ENCODE measurements around the gene SELENOW. TPM values are rescaled to one million over a fixed set of nuclear protein-coding genes. Genes with fewer than 3 reads are reported as not detected.
"Not testable (repeated sequence)": the region's sequence is repeated elsewhere in the genome, so short reads cannot be mapped to it uniquely, and the experiment has no call there.

The SELENOW gene
- polyA plus RNA-seq, 1 donor from 2014 or later, result 210 TPM

DNA sequence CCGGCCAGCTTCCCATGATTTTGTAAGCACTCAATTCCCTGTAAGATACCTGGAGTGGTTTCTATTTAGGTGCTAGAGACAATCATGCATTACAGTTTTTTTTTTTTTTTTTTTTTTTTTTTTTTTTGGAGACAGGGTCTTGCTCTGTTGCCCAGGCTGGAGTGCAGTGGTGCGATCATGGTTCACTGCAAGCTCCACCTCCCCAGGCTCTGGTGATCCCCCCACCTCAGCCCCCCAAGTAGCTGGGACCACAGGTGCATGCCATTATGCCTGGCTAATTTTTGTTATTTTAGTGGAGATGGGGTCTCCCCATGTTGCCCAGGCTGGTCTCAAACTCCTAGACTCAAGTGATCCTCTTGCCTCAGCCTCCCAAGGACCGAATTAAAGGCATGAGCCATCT lies 13.8 kb upstream of the SELENOW start:
- H3K27ac Mint-ChIP-seq, H3K36me3 Mint-ChIP-seq, H3K9me3 Mint-ChIP-seq, H3K4me3 Mint-ChIP-seq, H3K27me3 Mint-ChIP-seq, H3K4me1 Mint-ChIP-seq: not testable (repeated sequence)

- Mint-ChIP-seq H3K36me3 (no peaks in the 10 kb centered on the region), H3K9me3 (no peaks in the 10 kb centered on the region), H3K27me3 (no peaks in the 10 kb centered on the region), H3K4me1 (peaks cover 0 to 7% (median 6%) of the 10 kb centered on the region in 3 donors), H3K4me3 (peak overlapping the region in 1 of 4 donors; percentile 81), H3K27ac (no peak overlapping the region)
These were observed 12.8 kb upstream of the SELENOW start for GRCh38 chr19:47765523-47766358.

DNA sequence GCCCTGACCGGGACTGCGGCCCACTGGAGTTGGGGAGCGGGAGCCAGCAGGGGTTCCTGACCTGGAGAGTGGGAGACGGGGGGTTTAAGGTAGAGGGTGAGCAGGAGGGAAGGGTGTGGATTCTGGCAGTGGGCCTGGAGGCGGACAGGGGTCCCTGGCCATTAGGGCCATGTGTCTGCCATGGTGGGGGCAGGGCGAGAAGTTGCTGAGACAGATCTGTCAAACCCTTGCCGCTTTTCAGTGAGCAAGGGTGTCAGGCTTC lies 12.2 kb upstream of the SELENOW start:
- peaks cover 0 to 7% (median 6%) of the 10 kb centered on the region in 3 donors for H3K4me1 Mint-ChIP-seq
- H3K36me3 Mint-ChIP-seq, result no peaks in the 10 kb centered on the region
- H3K27me3 Mint-ChIP-seq, result no peaks in the 10 kb centered on the region
- H3K9me3 Mint-ChIP-seq, result no peaks in the 10 kb centered on the region
- no peak overlapping the region for H3K27ac Mint-ChIP-seq
- no peak overlapping the region for H3K4me3 Mint-ChIP-seq

DNA sequence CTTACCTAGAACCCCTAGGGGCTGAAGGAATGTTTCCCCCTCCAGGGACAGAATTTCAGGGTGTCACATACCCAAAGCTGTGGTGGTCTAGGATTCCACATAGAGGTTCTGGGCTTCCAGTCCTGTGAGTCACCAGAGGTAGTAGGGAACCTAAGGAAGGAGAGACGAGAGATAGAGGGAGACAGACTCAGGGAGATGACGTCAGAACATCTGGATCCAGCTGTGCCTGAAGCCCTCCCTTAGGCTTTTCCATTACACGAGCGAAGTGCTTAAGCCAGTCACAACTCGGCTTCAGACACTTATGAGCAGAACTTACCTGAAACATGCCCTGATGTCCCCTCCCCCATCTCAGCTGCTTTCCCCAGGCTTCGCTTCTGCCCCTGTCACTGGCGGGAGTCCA lies 11.8 kb upstream of the SELENOW start:
- Mint-ChIP-seq H3K9me3 (no peaks in the 10 kb centered on the region), H3K4me1 (peaks cover 0 to 4% (median 4%) of the 10 kb centered on the region in 3 donors), H3K36me3 (no peaks in the 10 kb centered on the region), H3K4me3 (no peak overlapping the region), H3K27ac (no peak overlapping the region), H3K27me3 (no peaks in the 10 kb centered on the region)

GRCh38 chr19:47767349-47767748 lies 11.2 kb upstream of the SELENOW start:
- Mint-ChIP-seq H3K27me3 (peaks cover 1% of the 10 kb centered on the region), H3K9me3 (no peaks in the 10 kb centered on the region), H3K4me3 (no peak overlapping the region), H3K27ac (no peak overlapping the region), H3K4me1 (peaks cover 0 to 4% (median 4%) of the 10 kb centered on the region in 3 donors), H3K36me3 (no peaks in the 10 kb centered on the region)

GRCh38 chr19:47768604-47769003 lies 9.9 kb upstream of the SELENOW start:
- H3K27me3 Mint-ChIP-seq, result peaks cover 1% of the 10 kb centered on the region
- H3K27ac Mint-ChIP-seq, result no peak overlapping the region
- no peak overlapping the region for H3K4me3 Mint-ChIP-seq

DNA sequence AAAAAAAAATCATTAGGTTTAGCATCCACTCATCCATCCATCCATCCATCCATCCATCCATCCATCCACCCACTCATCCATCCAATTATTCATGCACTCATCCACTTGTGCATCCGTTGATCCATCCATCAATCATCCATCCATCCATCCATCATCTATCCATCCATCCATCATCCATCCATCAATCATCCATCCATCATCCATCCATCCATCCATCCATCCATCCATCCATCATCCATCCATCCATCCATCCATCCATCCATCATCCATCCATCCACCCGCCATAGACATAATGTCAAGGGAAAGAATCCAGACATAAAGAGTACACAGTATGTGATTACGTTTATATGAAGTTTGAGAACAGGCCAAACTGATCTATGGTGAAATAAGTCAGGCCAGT lies 9.0 kb upstream of the SELENOW start:
- Mint-ChIP-seq H3K4me1 (peaks cover 0 to 4% (median 4%) of the 10 kb centered on the region in 3 donors), H3K27me3 (peaks cover 1% of the 10 kb centered on the region), H3K4me3 (no peak overlapping the region), H3K27ac (peak overlapping the region in 1 of 3 donors; percentile 88), H3K36me3 (no peaks in the 10 kb centered on the region), H3K9me3 (no peaks in the 10 kb centered on the region)

More at GRCh38 chr19:47768604-47769003, 9.9 kb upstream of the SELENOW start:
- no peaks in the 10 kb centered on the region for H3K9me3 Mint-ChIP-seq
- H3K4me1 Mint-ChIP-seq, result peaks cover 0 to 4% (median 4%) of the 10 kb centered on the region in 3 donors
- H3K36me3 Mint-ChIP-seq, result no peaks in the 10 kb centered on the region

DNA sequence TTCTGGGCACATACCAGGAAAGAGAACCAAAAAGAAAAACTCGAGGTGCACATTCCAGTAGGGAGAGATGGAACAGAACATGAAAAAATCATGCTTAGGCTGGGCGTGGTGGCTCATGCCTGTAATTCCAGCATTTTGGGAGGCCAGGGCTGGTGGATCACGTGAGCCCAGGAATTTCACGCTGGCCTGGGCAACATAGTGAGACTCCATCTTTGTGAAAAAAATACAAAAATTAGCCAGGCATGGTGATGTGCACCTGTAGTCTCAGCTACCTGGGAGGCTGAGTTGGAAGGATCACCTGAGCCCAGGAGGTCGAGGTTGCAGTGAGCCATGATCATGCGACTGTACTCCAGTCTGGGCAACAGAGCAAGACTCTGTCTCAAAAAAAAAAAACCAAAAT lies 7.2 kb upstream of the SELENOW start:
- H3K4me1 Mint-ChIP-seq, H3K27ac Mint-ChIP-seq, H3K9me3 Mint-ChIP-seq, H3K36me3 Mint-ChIP-seq, H3K4me3 Mint-ChIP-seq, H3K27me3 Mint-ChIP-seq: not testable (repeated sequence)

DNA sequence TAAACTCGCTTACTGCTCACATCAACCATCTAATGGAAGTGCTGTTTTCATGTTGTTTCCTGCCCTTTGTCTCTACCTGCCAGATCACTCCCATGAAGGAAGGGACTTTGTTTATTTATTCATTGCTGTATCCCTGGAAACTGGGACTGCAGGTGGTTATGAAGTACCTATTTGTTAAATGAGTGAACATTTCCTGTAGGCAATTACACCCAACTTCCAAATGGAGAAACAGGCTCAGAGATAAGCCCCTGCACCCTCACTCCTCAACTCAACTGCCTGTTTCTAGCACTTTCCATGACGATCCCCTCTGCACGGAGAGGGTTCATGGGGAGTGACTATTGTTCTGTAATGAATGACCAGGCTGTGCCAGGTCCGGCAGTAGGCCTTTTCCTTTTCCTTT lies 1.9 kb upstream of the SELENOW start:
- Mint-ChIP-seq H3K27me3 (peaks cover 1% of the 10 kb centered on the region), H3K4me3 (peak overlapping the region in 2 of 4 donors; percentile 42 to 77), H3K9me3 (no peaks in the 10 kb centered on the region), H3K4me1 (peaks cover 8 to 14% (median 9%) of the 10 kb centered on the region in 3 donors), H3K36me3 (no peaks in the 10 kb centered on the region), H3K27ac (no peak overlapping the region)

DNA sequence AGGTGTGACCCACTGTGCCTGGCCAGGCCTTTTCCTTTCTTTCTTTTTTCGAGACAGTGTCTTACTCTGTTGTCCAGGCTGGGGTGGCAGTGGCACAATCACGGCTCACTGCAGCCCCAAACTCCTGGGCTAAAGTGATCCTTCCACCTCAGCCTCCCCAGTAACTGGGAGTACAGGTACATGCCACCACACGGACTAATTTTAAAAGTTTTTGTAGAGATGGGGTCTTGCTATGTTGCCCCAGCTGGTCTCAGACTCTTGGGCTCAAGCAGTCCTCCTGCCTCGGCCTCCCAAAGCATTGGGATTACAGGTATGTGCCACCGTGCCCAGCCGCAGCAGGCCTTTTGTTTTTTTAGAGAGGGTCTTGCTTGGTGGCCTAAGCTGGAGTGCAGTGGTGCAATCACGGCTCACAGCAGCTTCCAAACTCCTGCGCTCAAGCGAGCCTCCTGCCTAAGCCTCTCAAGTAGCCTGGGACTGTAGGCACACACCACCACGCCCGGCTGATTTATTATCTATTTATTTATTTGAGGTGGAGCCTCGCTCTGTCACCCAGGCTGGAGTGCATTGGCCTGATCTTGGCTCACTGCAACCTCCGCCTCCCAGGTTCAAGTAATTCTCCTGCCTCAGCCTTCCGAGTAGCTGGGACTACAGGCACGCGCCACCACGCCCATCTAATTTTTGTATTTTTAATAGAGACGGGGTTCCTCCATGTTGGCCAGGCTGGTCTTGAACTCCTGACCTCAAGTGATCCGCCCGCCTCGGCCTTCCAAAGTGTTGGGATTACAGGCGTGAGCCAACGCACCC lies 1.1 kb upstream of the SELENOW start:
- not testable (repeated sequence) for H3K36me3 Mint-ChIP-seq, H3K9me3 Mint-ChIP-seq, H3K27me3 Mint-ChIP-seq
- H3K4me1 Mint-ChIP-seq, result peaks cover 8 to 14% (median 9%) of the 10 kb centered on the region in 3 donors
- H3K4me3 Mint-ChIP-seq, result peak overlapping the region; percentile 86 to 97 (median 96)
- H3K27ac Mint-ChIP-seq, result peak overlapping the region in 2 of 3 donors; percentile 57 to 96

- Mint-ChIP-seq H3K27me3 (no peaks in the 10 kb centered on the region), H3K4me1 (peaks cover 8 to 16% (median 9%) of the 10 kb centered on the region in 3 donors), H3K4me3 (peak overlapping the region; percentile 86 to 97 (median 96)), H3K9me3 (no peaks in the 10 kb centered on the region), H3K27ac (peak overlapping the region; percentile 57 to 96 (median 95)), H3K36me3 (peaks cover 2% of the 10 kb centered on the region)
These were observed 450 bp downstream of the SELENOW start for GRCh38 chr19:47778954-47779351.

- peak overlapping the region; percentile 53 to 95 (median 63) for H3K27ac Mint-ChIP-seq
- no peaks in the 10 kb centered on the region for H3K27me3 Mint-ChIP-seq
- H3K4me1 Mint-ChIP-seq, result peaks cover 8 to 16% (median 9%) of the 10 kb centered on the region in 3 donors
- H3K36me3 Mint-ChIP-seq, result peaks cover 4% of the 10 kb centered on the region
- H3K9me3 Mint-ChIP-seq, result no peaks in the 10 kb centered on the region
- H3K4me3 Mint-ChIP-seq, result peak overlapping the region; percentile 86 to 97 (median 96)
These were observed 1.2 kb downstream of the SELENOW start for GRCh38 chr19:47779524-47780214.

GRCh38 chr19:47780215-47780551 lies 1.7 kb downstream of the SELENOW start:
- Mint-ChIP-seq H3K4me1 (peaks cover 8 to 16% (median 9%) of the 10 kb centered on the region in 3 donors), H3K36me3 (peaks cover 4% of the 10 kb centered on the region), H3K27me3 (no peaks in the 10 kb centered on the region), H3K4me3 (peak overlapping the region in 3 of 4 donors; percentile 86 to 97 (median 95)), H3K27ac (peak overlapping the region in 2 of 3 donors; percentile 63 to 95), H3K9me3 (no peaks in the 10 kb centered on the region)

DNA sequence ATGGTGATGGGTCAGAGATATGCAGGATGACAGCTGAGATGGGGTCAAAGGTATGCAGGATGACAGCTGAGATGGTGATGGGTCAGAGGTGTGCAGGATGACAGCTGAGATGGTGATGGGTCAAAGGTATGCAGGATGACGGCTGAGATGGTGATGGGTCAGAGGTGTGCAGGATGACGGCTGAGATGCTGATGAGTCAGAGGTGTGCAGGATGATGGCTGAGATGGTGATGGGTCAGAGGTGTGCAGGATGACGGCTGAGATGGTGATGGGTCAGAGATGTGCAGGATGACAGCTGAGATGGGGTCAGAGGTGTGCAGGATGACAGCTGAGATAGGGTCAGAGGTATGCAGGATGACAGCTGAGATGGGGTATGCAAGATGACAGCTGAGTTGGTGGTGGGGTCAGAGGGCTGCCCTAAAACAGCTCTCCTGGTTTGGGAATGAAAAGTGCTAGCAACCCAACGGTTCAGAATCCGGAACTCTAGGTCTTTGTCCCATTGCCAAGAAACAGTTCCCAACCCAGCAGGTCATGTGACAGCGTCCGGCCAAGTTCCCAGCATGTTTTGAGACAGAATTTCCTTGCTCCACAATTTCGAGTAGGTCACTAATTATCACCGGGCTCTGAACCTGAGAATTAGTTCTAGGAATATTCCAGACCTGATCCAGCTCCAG lies 3.2 kb downstream of the SELENOW start:
- Mint-ChIP-seq H3K4me1 (peaks cover 4 to 16% (median 9%) of the 10 kb centered on the region in 3 donors), H3K9me3 (no peaks in the 10 kb centered on the region), H3K36me3 (peaks cover 4% of the 10 kb centered on the region), H3K4me3 (peak overlapping the region in 1 of 4 donors; percentile 72), H3K27ac (no peak overlapping the region), H3K27me3 (no peaks in the 10 kb centered on the region)

DNA sequence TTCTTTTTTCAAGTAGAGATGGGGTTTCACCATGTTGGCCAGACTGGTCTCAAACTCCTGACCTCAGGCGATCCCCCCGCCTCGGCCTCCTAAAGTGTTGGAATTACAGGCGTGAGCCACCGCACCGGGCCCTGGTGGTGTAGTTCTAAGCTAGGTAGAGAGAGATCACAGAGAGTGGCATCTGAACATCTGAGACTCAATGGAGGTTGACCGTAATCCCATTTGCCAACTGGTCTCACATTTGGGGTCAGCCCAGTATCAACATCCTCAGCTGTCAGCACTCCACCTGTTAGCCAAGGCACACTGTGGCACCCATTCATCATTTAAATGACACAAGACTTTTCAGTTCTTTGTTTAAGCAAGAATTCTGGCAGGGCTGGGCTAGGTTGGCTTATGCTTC lies 8.1 kb downstream of the SELENOW start:
- peak overlapping the region in 1 of 4 donors; percentile 32 for H3K4me3 Mint-ChIP-seq
- H3K4me1 Mint-ChIP-seq, result peaks cover 0 to 3% (median 2%) of the 10 kb centered on the region in 3 donors
- no peaks in the 10 kb centered on the region for H3K9me3 Mint-ChIP-seq
- peaks cover 4% of the 10 kb centered on the region for H3K36me3 Mint-ChIP-seq
- no peaks in the 10 kb centered on the region for H3K27me3 Mint-ChIP-seq
- H3K27ac Mint-ChIP-seq, result no peak overlapping the region
